Measurements from ENCODE around the gene SMIM3. TPM values are rescaled to one million over a fixed set of nuclear protein-coding genes. Genes with fewer than 3 reads are reported as not detected.

SMIM3 gene
- total and polyA plus RNA-seq, 2 of the 8 experiments (the other 6 are each of a cell fraction or from before 2014, with no cell fraction given) = 10.4 to 15.7 TPM

GRCh38 chr5:150766251-150766650 is 12.3 kb upstream of the SMIM3 start (continued):
- no peak for TF ChIP-seq ATF3 (IDR thresholded peaks at IDR 0.05; ENCODE audit: insufficient read depth, low read depth, low read length)
- no peak for TF ChIP-seq TCF12 (IDR thresholded peaks at IDR 0.05; ENCODE audit: low read depth, low read length)
- TF ChIP-seq EGR1 (IDR thresholded peaks at IDR 0.05; ENCODE audit: borderline replicate concordance, low read depth, low read length) = no peak
- TF ChIP-seq TBP (IDR thresholded peaks at IDR 0.05; ENCODE audit: low read depth, low read length) = no peak
- TF ChIP-seq SP1 (IDR thresholded peaks at IDR 0.05; ENCODE audit: low read depth, low read length) = no peak
- no peak for TF ChIP-seq RFX5 (IDR thresholded peaks at IDR 0.05; ENCODE audit: borderline replicate concordance, low read depth, low read length)
